ENCODE data around the gene HAO1. TPM values are rescaled to one million over a fixed set of nuclear protein-coding genes. Genes with fewer than 3 reads are reported as not detected.

Gene HAO1
- total RNA-seq, 2 experiments from 2014 or later, result not detected

GRCh38 chr20:7858734-7859250, 81.5 kb downstream of the HAO1 start:
- H3K79me2 ChIP-seq (ENCODE audit: insufficient read depth, low read depth, low read length), result no peaks in the 10 kb centered on the region
- intact Hi-C loops (cut with micrococcal nuclease; ENCODE audit: unreplicated experiment), result loop anchor here (1.0 to 10.0 kb wide), 8 partner anchors 88 to 1091 kb away; partner anchors contain the start of gene BMP2
- no peaks in the 10 kb centered on the region for H3K9me2 ChIP-seq (ENCODE audit: insufficient read depth, low read length)
- peak overlapping the region; percentile 87 for H2AFZ ChIP-seq (ENCODE audit: low read length)
- POLR2A ChIA-PET, result interaction anchor here (1.2 to 1.5 kb wide), 2 partner anchors 15 to 61 kb away, joined by 3 to 4 read pairs; no protein-coding TSS in a partner anchor
- DNase-seq (ENCODE audit: low spot score), result no peak
- H3K4me2 ChIP-seq (ENCODE audit: low read length), result peak overlapping the region; percentile 40
- no peak overlapping the region for H3K4me3 ChIP-seq (ENCODE audit: low read depth, low read length, poor library complexity, severe bottlenecking)
- TF ChIP-seq EZH2phosphoT487 (IDR thresholded peaks at IDR 0.05; ENCODE audit: borderline replicate concordance, low read depth, low read length) (no peak), CTCF (conservative IDR thresholded peaks at IDR 0.05; ENCODE audit: low read length) (no peak)
- H3K27ac ChIP-seq (ENCODE audit: low read depth, low read length, poor library complexity, severe bottlenecking), result peak overlapping the region; percentile 27
- CTCF ChIA-PET (ENCODE audit: unreplicated experiment), result no interaction called here
- no peaks in the 10 kb centered on the region for H4K20me1 ChIP-seq (ENCODE audit: insufficient read depth, low read length)
- peaks cover 30% of the 10 kb centered on the region for H3K4me1 ChIP-seq (ENCODE audit: insufficient read depth, low read length, poor library complexity, severe bottlenecking)
- no peaks in the 10 kb centered on the region for H3K9me3 ChIP-seq (ENCODE audit: low read length)
- no TSS peak for BruUV-seq (replicated peaks)
- no peaks in the 10 kb centered on the region for H3K36me3 ChIP-seq (ENCODE audit: insufficient read depth, low read length)

GRCh38 chr20:7856756-7857155, 83.5 kb downstream of the HAO1 start:
- Histone ChIP-seq H3K36me3 (ENCODE audit: insufficient read depth, low read length) (no peaks in the 10 kb centered on the region), H3K79me2 (ENCODE audit: insufficient read depth, low read depth, low read length) (no peaks in the 10 kb centered on the region), H3K9me2 (ENCODE audit: insufficient read depth, low read length) (no peaks in the 10 kb centered on the region), H4K20me1 (ENCODE audit: insufficient read depth, low read length) (no peaks in the 10 kb centered on the region), H3K9me3 (ENCODE audit: low read length) (no peaks in the 10 kb centered on the region), H3K4me2 (ENCODE audit: low read length) (no peak overlapping the region), H3K4me3 (ENCODE audit: low read depth, low read length, poor library complexity, severe bottlenecking) (no peak overlapping the region), H3K4me1 (ENCODE audit: insufficient read depth, low read length, poor library complexity, severe bottlenecking) (peaks cover 30% of the 10 kb centered on the region), H2AFZ (ENCODE audit: low read length) (peak overlapping the region; percentile 32; the same call in 1 of the 2 replicates), H3K27ac (ENCODE audit: low read depth, low read length, poor library complexity, severe bottlenecking) (no peak overlapping the region)
- POLR2A ChIA-PET, result no interaction called here
- no peak for TF ChIP-seq EZH2phosphoT487 (IDR thresholded peaks at IDR 0.05; ENCODE audit: borderline replicate concordance, low read depth, low read length)
- BruUV-seq (replicated peaks), result no TSS peak
- CTCF ChIA-PET (ENCODE audit: unreplicated experiment), result no interaction called here
- intact Hi-C loops (cut with micrococcal nuclease; ENCODE audit: unreplicated experiment), result loop anchor here (5.0 to 10.0 kb wide), 6 partner anchors 99 to 1089 kb away; partner anchors contain the start of gene BMP2
- DNase-seq (ENCODE audit: low spot score), result peak; percentile 10

- Histone ChIP-seq H3K36me3 (ENCODE audit: insufficient read depth, low read length) (no peaks in the 10 kb centered on the region), H3K27ac (ENCODE audit: low read depth, low read length, poor library complexity, severe bottlenecking) (no peak overlapping the region), H3K4me3 (ENCODE audit: low read depth, low read length, poor library complexity, severe bottlenecking) (no peak overlapping the region), H3K4me2 (ENCODE audit: low read length) (no peak overlapping the region), H3K4me1 (ENCODE audit: insufficient read depth, low read length, poor library complexity, severe bottlenecking) (peaks cover 30% of the 10 kb centered on the region), H4K20me1 (ENCODE audit: insufficient read depth, low read length) (no peaks in the 10 kb centered on the region), H3K9me2 (ENCODE audit: insufficient read depth, low read length) (no peaks in the 10 kb centered on the region), H3K79me2 (ENCODE audit: insufficient read depth, low read depth, low read length) (no peaks in the 10 kb centered on the region), H2AFZ (ENCODE audit: low read length) (no peak overlapping the region), H3K9me3 (ENCODE audit: low read length) (no peaks in the 10 kb centered on the region)
- BruUV-seq (replicated peaks), result no TSS peak
- DNase-seq (ENCODE audit: low spot score), result no peak
- ChIA-PET CTCF (ENCODE audit: unreplicated experiment) (no interaction called here), POLR2A (no interaction called here)
- intact Hi-C loops (cut with micrococcal nuclease; ENCODE audit: unreplicated experiment), result loop anchor here (5.0 to 10.0 kb wide), 6 partner anchors 98 to 1088 kb away; partner anchors contain the start of gene BMP2
- no peak for TF ChIP-seq CTCF (conservative IDR thresholded peaks at IDR 0.05; ENCODE audit: low read length)
- no peak for TF ChIP-seq EZH2phosphoT487 (IDR thresholded peaks at IDR 0.05; ENCODE audit: borderline replicate concordance, low read depth, low read length)
Observed at GRCh38 chr20:7855545-7855944, 84.7 kb downstream of the HAO1 start.

Data from OCI-LY7 (cell line).